Globus pallidus (tissue), 1 donor: Measurements from ENCODE around the gene GPR143.

ENCODE experiments used
- DNase-seq: peaks from one replicate; pipeline ENCODE4 v3.0.0-alpha.2; 2015; ENCODE audit warnings: low spot score

The GPR143 gene

GRCh38 chrX:9708086-9708485, 57.6 kb downstream of the GPR143 start:
- DNase-seq, result no peak

- no peak for DNase-seq
These were observed 58.2 kb downstream of the GPR143 start for GRCh38 chrX:9707306-9708033.

DNA sequence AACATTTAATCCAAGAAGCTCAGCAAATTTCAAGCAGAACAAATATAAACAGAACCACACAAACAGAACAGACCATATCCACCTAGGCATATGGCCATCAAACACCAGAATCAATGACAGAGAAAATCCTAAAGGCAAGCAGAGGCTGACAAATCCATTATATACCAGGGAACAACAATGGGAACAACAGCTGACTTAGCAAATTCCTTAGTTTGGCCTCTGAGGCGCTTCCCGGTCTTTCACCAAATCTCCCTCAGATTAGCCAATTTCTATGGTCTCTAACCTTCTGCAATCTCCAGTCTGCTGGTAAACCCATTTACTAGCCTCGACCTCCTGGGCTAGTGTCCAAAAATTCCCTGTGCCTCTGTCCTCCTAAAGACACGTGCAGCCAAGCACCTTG, 59.2 kb downstream of the GPR143 start:
- DNase-seq, result no peak

DNA sequence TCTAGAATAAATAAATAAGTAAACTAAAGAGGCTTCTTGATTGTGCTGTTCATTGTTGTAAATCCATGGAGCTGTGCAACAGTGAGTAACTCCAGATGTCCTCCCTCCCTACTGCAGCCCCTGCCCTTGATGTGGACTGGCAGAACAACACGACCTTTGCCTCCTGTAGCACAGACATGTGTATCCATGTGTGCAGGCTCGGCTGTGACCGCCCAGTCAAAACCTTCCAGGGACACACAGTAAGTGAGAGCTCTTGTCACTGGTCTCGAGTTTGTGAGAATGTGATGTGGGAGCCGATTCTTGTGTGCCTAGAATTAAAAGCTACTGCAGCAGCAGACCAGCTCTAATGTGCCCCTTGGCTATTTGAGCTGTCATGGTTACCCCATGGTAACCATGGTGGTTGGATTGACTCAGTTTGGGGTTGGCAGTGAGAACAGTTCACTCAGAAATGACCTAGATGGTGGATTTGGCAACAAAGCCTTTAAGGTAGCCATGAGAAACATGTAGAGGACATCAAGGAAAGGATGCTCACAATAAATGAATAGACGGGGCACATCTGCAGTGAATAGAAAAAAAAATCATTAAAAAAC, 60.7 kb downstream of the GPR143 start:
- no peak for DNase-seq

DNA sequence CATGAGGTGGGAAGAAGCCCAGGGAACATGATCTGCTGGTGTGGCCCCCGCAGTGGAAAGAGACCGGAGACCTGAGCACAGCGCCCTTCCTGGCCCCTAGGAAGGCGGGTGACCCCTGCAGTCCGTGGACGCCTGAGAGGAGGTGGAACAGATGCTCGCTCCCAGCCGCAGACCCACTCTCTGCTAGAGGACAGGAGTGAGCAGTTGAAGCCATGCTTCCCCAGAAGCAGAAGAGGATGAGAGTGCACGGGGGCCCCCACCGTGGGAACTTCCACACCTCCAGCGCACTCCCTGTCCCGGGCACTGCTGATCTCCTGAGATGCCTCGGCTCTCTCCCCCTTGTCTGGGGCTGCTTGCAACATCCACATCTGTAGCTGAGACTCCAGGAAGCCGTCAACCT, 62.2 kb downstream of the GPR143 start:
- DNase-seq, result no peak

- no peak for DNase-seq
These were observed 63.9 kb downstream of the GPR143 start for GRCh38 chrX:9701790-9702189.

GRCh38 chrX:9700555-9700954, 65.1 kb downstream of the GPR143 start:
- DNase-seq, result no peak

DNA sequence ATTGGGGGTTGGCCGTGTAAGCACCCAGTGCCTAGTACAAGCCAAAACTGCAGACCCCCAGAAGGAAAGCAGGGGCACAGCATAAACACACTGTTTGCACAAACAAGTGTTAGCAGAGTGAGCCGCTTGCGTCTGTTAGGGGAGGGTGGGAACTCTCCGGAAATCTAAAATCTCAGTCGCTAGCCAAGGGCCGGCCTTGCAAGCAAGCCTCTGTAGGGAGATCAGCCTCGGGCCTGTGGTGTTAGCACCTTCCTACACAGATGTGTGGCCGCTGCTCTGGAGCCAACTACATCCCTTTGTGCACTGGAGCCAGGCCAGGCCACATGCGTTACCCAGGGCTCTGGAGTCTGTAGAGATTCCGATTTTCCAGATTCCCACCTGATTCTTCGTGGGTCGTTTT, 67.1 kb downstream of the GPR143 start:
- DNase-seq, result no peak

GRCh38 chrX:9693307-9694001, 72.2 kb downstream of the GPR143 start:
- DNase-seq, result no peak

- no peak for DNase-seq
These were observed 75.6 kb downstream of the GPR143 start for GRCh38 chrX:9690046-9690445.

GRCh38 chrX:9688833-9689232, 76.8 kb downstream of the GPR143 start:
- DNase-seq, result no peak

- no peak for DNase-seq
These were observed 77.7 kb downstream of the GPR143 start for GRCh38 chrX:9687899-9688298.

GRCh38 chrX:9683350-9683749, 82.3 kb downstream of the GPR143 start:
- no peak for DNase-seq

DNA sequence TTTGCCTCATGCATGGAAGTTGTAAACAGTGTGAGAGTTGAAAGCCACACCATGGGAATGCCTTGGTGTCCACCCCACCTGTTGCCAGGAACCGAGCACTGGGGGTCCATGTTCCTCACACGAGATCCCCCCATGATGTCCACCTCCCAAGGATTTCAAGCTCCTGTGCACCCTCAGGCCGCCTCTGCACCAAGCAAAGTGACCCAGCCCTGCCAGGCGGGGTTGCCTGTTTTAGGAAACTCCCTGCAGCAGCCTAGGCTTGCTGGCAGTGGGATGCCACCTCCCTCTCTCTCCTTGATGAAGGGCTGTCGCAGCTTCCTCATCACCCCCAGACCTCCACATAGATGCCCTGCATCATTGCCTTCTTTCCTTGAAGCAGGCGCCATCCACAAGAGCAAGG, 82.8 kb downstream of the GPR143 start:
- no peak for DNase-seq

GRCh38 chrX:9682456-9682855, 83.2 kb downstream of the GPR143 start:
- DNase-seq, result no peak

DNA sequence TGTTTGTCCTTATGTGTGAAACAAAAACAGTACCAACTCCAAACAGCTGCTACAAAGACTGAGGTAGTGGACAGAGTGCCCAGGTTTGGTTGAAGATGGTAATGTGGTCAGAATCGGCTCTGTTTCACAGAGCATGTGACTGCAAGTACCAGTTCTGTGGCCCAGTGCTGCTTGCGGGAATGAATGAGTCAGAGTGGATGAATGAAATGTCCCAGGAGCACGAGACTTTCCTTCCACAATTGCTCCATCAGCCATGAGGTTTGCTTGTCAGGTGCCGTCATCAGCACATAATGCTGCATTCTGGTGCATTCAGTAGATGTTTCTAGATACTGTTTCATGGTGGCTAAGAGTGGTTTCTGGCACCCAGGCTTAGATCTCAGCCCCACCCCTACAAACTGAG, 84.2 kb downstream of the GPR143 start:
- DNase-seq, result no peak

GRCh38 chrX:9681011-9681410, 84.6 kb downstream of the GPR143 start:
- no peak for DNase-seq

DNA sequence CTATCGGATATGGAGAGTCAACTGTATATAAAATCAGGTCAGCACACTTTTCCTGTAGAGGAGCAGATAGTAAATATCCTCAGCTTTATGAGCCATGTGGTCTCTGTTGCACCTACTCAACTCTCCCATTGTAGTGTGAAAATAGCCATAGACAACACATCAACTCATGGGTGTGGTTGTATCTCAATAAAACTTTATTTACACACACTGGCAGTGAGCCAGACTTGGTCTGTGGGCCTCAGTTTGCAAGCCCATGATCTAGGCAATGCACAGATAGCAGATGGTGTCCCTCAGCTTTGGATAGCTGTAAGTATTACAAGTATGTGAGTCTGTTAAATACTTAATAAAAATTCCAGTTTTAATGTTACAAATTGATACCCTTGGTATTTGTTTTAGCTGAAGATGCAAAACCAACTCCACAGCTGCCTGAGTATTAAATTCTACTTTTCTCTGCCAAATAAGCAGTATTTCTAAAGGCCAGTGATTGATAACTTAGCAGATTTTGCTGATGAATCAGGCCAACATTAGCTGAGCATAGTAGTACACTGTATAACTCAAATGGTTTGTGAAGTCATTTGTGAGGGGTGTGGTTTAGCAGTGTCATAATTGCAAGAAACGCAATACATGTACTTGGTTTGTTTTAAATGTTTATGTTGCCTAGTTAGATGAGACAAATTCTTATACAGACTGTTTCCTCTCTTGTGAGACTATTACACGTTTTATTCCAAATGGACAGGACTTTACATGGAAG, 87.3 kb downstream of the GPR143 start:
- DNase-seq, result no peak

GRCh38 chrX:9677098-9677739, 88.4 kb downstream of the GPR143 start:
- no peak for DNase-seq

- DNase-seq, result no peak
These were observed 88.9 kb downstream of the GPR143 start for GRCh38 chrX:9676738-9677097.

DNA sequence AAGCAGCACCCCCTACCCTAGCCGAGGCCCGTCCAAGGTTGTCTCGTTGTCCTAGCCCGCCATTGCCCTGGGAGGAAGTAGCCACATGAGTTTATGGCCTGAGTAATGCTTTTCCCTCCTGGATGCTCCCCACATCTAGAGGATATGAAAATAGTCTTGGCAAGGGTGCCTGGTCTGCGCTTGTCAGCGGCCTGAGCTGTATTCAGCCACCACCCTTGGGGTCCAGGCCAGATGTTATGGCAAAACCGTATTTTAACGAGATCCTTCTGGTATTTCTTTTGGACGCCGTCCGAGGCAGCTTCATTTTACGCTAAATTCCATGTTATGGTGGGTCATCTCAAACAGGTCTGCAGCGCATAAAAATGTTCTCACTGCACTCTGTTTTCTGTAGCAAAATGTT, 89.3 kb downstream of the GPR143 start:
- DNase-seq, result no peak
